ENCODE data around the gene GSTO2.

Gene GSTO2

GRCh38 chr10:104297697-104298660, 29.0 kb downstream of the GSTO2 start:
- Histone ChIP-seq H3K18ac (ENCODE audit: low read length) (no peak overlapping the region), H3K23ac (ENCODE audit: low read length) (no peak overlapping the region), H3K9ac (ENCODE audit: low read length) (no peak overlapping the region), H4K91ac (ENCODE audit: low read depth, low read length) (no peak overlapping the region), H3K27me3 (ENCODE audit: insufficient read depth, low read length) (no peaks in the 10 kb centered on the region), H2BK5ac (ENCODE audit: low read depth, low read length, poor library complexity) (no peak overlapping the region), H2AFZ (ENCODE audit: insufficient read depth, low read length, poor library complexity) (no peak overlapping the region), H3K36me3 (ENCODE audit: control insufficient read depth in 1 of 2, insufficient read depth in 2 of 2, low read length in 2 of 2) (no peaks in the 10 kb centered on the region), H4K12ac (ENCODE audit: low read depth, low read length) (no peak overlapping the region), H4K8ac (ENCODE audit: low read depth, low read length) (no peak overlapping the region), H3K27ac (ENCODE audit: low read depth, low read length) (no peak overlapping the region), H2AK5ac (ENCODE audit: low read length) (no peak overlapping the region), H2BK12ac (ENCODE audit: low read length) (peak overlapping the region; percentile 36), H3K4ac (ENCODE audit: low read depth, low read length) (no peak overlapping the region), H3K4me1 (ENCODE audit: control insufficient read depth in 1 of 2, insufficient read depth in 2 of 2, low read length in 2 of 2) (peaks cover 1 to 5% of the 10 kb centered on the region in 2 experiments), H3K79me1 (ENCODE audit: low read length) (no peaks in the 10 kb centered on the region), H3K79me2 (ENCODE audit: control insufficient read depth, insufficient read depth, low read length, poor library complexity) (no peaks in the 10 kb centered on the region), H2BK120ac (ENCODE audit: insufficient read depth, low read length, poor library complexity) (peak overlapping the region; percentile 26), H3K14ac (ENCODE audit: low read length) (no peak overlapping the region), H3K9me3 (ENCODE audit: insufficient read depth, low read depth, low read length) (no peaks in the 10 kb centered on the region), H3K4me2 (ENCODE audit: low read length) (no peak overlapping the region), H3K4me3 (ENCODE audit: low read depth, low read length) (no peak overlapping the region)
- DNase-seq: peak; percentile 74 to 77
- no CpG with 5 or more reads among the region's 17 CpGs for WGBS (ENCODE audit: extremely low coverage, insufficient coverage, insufficient read length)

GRCh38 chr10:104299031-104299904, 30.3 kb downstream of the GSTO2 start:
- H3K4me1 ChIP-seq (ENCODE audit: control insufficient read depth in 1 of 2, insufficient read depth in 2 of 2, low read length in 2 of 2): peaks cover 1 to 5% of the 10 kb centered on the region in 2 experiments
- no peaks in the 10 kb centered on the region for H3K27me3 ChIP-seq (ENCODE audit: insufficient read depth, low read length)
- H3K4me3 ChIP-seq (ENCODE audit: low read depth, low read length): no peak overlapping the region
- H4K8ac ChIP-seq (ENCODE audit: low read depth, low read length): no peak overlapping the region
- H3K23ac ChIP-seq (ENCODE audit: low read length): no peak overlapping the region
- H3K18ac ChIP-seq (ENCODE audit: low read length): no peak overlapping the region
- H3K4ac ChIP-seq (ENCODE audit: low read depth, low read length): no peak overlapping the region
- no peaks in the 10 kb centered on the region for H3K36me3 ChIP-seq (ENCODE audit: control insufficient read depth in 1 of 2, insufficient read depth in 2 of 2, low read length in 2 of 2)
- peak; percentile 58 to 86 for DNase-seq
- H4K12ac ChIP-seq (ENCODE audit: low read depth, low read length): no peak overlapping the region
- no peak overlapping the region for H2BK12ac ChIP-seq (ENCODE audit: low read length)
- H3K79me2 ChIP-seq (ENCODE audit: control insufficient read depth, insufficient read depth, low read length, poor library complexity): no peaks in the 10 kb centered on the region
- no peaks in the 10 kb centered on the region for H3K79me1 ChIP-seq (ENCODE audit: low read length)
- no peak overlapping the region for H2BK120ac ChIP-seq (ENCODE audit: insufficient read depth, low read length, poor library complexity)
- no peak overlapping the region for H3K4me2 ChIP-seq (ENCODE audit: low read length)
- no peak overlapping the region for H4K91ac ChIP-seq (ENCODE audit: low read depth, low read length)
- no peak overlapping the region for H3K27ac ChIP-seq (ENCODE audit: low read depth, low read length)
- no peak overlapping the region for H2BK5ac ChIP-seq (ENCODE audit: low read depth, low read length, poor library complexity)
- no CpG with 5 or more reads among the region's 13 CpGs for WGBS (ENCODE audit: extremely low coverage, insufficient coverage, insufficient read length)
- H3K9me3 ChIP-seq (ENCODE audit: insufficient read depth, low read depth, low read length): no peaks in the 10 kb centered on the region
- H3K9ac ChIP-seq (ENCODE audit: low read length): no peak overlapping the region
- H2AFZ ChIP-seq (ENCODE audit: insufficient read depth, low read length, poor library complexity): no peak overlapping the region
- H3K14ac ChIP-seq (ENCODE audit: low read length): no peak overlapping the region
- H2AK5ac ChIP-seq (ENCODE audit: low read length): no peak overlapping the region

GRCh38 chr10:104300002-104300735, 31.2 kb downstream of the GSTO2 start:
- no peak overlapping the region for H3K27ac ChIP-seq (ENCODE audit: low read depth, low read length)
- H4K8ac ChIP-seq (ENCODE audit: low read depth, low read length): no peak overlapping the region
- H2AK5ac ChIP-seq (ENCODE audit: low read length): no peak overlapping the region
- no peak overlapping the region for H2BK12ac ChIP-seq (ENCODE audit: low read length)
- H4K91ac ChIP-seq (ENCODE audit: low read depth, low read length): no peak overlapping the region
- WGBS (ENCODE audit: extremely low coverage, insufficient coverage, insufficient read length): no CpG with 5 or more reads among the region's 12 CpGs
- peaks cover 8 to 9% of the 10 kb centered on the region in 2 experiments for H3K4me1 ChIP-seq (ENCODE audit: control insufficient read depth in 1 of 2, insufficient read depth in 2 of 2, low read length in 2 of 2)
- H3K27me3 ChIP-seq (ENCODE audit: insufficient read depth, low read length): no peaks in the 10 kb centered on the region
- no peak overlapping the region for H2BK120ac ChIP-seq (ENCODE audit: insufficient read depth, low read length, poor library complexity)
- no peak overlapping the region for H4K12ac ChIP-seq (ENCODE audit: low read depth, low read length)
- H3K79me1 ChIP-seq (ENCODE audit: low read length): no peaks in the 10 kb centered on the region
- H3K18ac ChIP-seq (ENCODE audit: low read length): no peak overlapping the region
- no peak overlapping the region for H3K14ac ChIP-seq (ENCODE audit: low read length)
- H3K23ac ChIP-seq (ENCODE audit: low read length): no peak overlapping the region
- no peak overlapping the region for H3K4me3 ChIP-seq (ENCODE audit: low read depth, low read length)
- H3K4ac ChIP-seq (ENCODE audit: low read depth, low read length): no peak overlapping the region
- peak; percentile 40 to 75 for DNase-seq
- H2AFZ ChIP-seq (ENCODE audit: insufficient read depth, low read length, poor library complexity): no peak overlapping the region
- H3K36me3 ChIP-seq (ENCODE audit: control insufficient read depth in 1 of 2, insufficient read depth in 2 of 2, low read length in 2 of 2): no peaks in the 10 kb centered on the region
- H2BK5ac ChIP-seq (ENCODE audit: low read depth, low read length, poor library complexity): no peak overlapping the region
- no peak overlapping the region for H3K4me2 ChIP-seq (ENCODE audit: low read length)
- no peaks in the 10 kb centered on the region for H3K79me2 ChIP-seq (ENCODE audit: control insufficient read depth, insufficient read depth, low read length, poor library complexity)
- H3K9ac ChIP-seq (ENCODE audit: low read length): no peak overlapping the region
- H3K9me3 ChIP-seq (ENCODE audit: insufficient read depth, low read depth, low read length): no peaks in the 10 kb centered on the region

GRCh38 chr10:104300736-104301292, 31.8 kb downstream of the GSTO2 start:
- Histone ChIP-seq H3K36me3 (ENCODE audit: control insufficient read depth in 1 of 2, insufficient read depth in 2 of 2, low read length in 2 of 2) (no peaks in the 10 kb centered on the region), H3K4me3 (ENCODE audit: low read depth, low read length) (no peak overlapping the region), H3K27me3 (ENCODE audit: insufficient read depth, low read length) (no peaks in the 10 kb centered on the region), H2AK5ac (ENCODE audit: low read length) (no peak overlapping the region), H3K79me2 (ENCODE audit: control insufficient read depth, insufficient read depth, low read length, poor library complexity) (no peaks in the 10 kb centered on the region), H3K9ac (ENCODE audit: low read length) (no peak overlapping the region), H2BK5ac (ENCODE audit: low read depth, low read length, poor library complexity) (no peak overlapping the region), H4K91ac (ENCODE audit: low read depth, low read length) (no peak overlapping the region), H3K4ac (ENCODE audit: low read depth, low read length) (no peak overlapping the region), H3K4me1 (ENCODE audit: control insufficient read depth in 1 of 2, insufficient read depth in 2 of 2, low read length in 2 of 2) (peaks cover 13 to 14% of the 10 kb centered on the region in 2 experiments), H2BK12ac (ENCODE audit: low read length) (no peak overlapping the region), H3K14ac (ENCODE audit: low read length) (no peak overlapping the region), H4K8ac (ENCODE audit: low read depth, low read length) (no peak overlapping the region), H3K4me2 (ENCODE audit: low read length) (no peak overlapping the region), H3K27ac (ENCODE audit: low read depth, low read length) (no peak overlapping the region), H2BK120ac (ENCODE audit: insufficient read depth, low read length, poor library complexity) (no peak overlapping the region), H3K23ac (ENCODE audit: low read length) (no peak overlapping the region), H2AFZ (ENCODE audit: insufficient read depth, low read length, poor library complexity) (no peak overlapping the region), H4K12ac (ENCODE audit: low read depth, low read length) (no peak overlapping the region), H3K79me1 (ENCODE audit: low read length) (peaks cover 3% of the 10 kb centered on the region), H3K18ac (ENCODE audit: low read length) (no peak overlapping the region), H3K9me3 (ENCODE audit: insufficient read depth, low read depth, low read length) (no peaks in the 10 kb centered on the region)
- peak; percentile 73 to 84 for DNase-seq
- no CpG with 5 or more reads among the region's 7 CpGs for WGBS (ENCODE audit: extremely low coverage, insufficient coverage, insufficient read length)

All from trophoblast cell (in vitro differentiated cells and primary cell).